Stimulated activated CD4-positive, alpha-beta T cell treated with anti-CD3 and anti-CD28 coated beads, Interleukin-15, amount 100 ng/mL, for 1 hour (primary cell): ENCODE measurements around the gene HADHA.

ENCODE experiments used
- DNase-seq, 2 donors: peaks; one replicate each; pipeline ENCODE4 v3.0.0-alpha.2; 2020; ENCODE audit warnings: low read depth in 1 of 2, low spot score in 1 of 2

The HADHA gene

DNA sequence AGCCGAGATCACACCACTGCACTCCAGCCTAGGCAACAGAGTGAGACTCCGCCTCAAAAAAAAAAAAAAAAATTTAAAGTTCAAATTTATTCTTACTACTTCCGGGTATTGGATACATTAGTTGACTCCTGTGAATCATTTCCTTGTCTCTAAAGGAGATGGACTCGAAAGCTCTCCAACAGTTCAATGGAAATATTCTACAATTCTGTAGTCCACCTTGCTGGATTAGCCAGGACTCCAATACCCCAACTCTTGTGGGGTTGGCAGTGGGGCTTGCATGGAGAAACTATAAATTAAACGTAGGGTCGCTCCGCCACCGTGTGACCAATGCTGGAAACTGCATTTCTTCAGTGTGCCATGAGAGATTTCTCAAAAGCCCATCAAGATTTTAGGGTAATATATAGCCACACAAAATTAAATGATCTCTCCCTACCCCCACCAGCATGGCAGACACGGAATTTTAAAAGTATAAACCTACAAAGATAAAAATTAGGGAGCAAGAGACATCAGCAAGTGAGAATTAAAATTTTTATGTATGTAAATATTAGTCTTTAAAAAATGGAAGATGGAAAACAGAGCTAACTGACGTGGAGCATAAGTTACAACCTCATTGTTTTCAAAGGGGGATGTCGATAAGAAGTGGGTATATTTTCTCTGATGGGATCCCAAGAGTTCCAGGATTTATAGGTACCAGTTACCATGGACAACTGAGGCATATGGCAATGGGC is 99.3 kb downstream of the HADHA start:
- DNase-seq, result peak in 1 of 2 donors; percentile 47

DNA sequence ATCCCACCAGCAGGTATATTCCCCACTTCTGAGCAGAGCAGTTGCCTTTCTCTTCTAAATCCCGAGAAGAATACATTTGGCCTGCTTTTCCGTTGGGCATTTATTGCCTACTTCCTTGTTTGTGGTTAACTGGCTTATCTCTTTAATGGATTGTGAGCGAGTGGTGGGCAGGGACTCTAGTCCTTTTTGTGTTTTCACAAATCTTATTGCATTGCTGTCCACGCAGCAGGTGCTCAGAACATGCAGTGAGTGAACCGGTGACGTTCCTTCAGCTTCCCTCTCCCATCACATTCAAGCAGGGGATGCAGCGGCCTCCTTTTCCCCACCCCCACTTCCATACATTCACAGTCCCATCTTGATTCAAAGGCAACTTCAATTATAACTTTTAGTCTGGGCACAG is 100.4 kb downstream of the HADHA start:
- DNase-seq, result no peak

DNA sequence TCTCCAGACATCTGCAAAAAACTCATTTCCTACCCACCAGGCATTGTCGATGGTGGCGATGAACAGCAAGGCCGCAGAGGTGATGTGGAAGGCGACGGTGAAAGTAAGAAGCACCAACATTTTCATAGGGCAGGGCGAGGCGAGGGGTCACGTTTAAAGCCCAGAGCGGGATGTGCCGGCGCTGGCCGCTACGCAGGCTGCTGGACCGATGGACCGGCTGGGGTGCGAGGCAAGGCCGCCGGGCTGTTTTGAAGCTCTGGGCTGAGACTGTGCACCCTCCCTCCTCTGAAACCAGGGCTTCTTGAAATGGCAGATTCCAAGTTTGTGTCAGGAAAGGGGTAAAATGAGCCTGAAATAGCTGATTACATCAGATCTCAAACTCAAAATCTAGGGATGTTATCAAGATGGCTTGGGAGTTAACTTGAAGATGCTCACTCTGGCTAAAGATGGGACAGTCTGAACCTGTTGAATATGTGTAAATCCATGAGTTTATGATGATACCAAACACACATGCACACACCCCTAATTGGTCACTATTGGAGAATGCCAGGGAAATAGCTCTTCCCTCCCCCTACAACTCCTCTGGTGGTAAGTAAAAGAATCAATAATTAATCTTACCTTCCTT is 103.2 kb downstream of the HADHA start:
- DNase-seq, result no peak
